Gastroesophageal sphincter (tissue), 3 donors: ENCODE results near the gene WBP2.

Experiments
- CTCF ChIP-seq, 4 experiments: fragments of 200-600 bp in 2 of 4; fragments of 450-650 bp in 2 of 4; sonication (generic) in 1 of 4; IDR thresholded peaks; one replicate each; pipeline ENCODE4 v1.5.1; 2017 to 2019; ENCODE audit warnings: antibody characterized with exemption in 4 of 4, mild to moderate bottlenecking in 2 of 4, moderate library complexity in 2 of 4
- EP300 ChIP-seq: sonication (generic); formaldehyde crosslinking; IDR thresholded peaks from one replicate; pipeline ENCODE4 v1.6.1; 2017; ENCODE audit warnings: antibody characterized with exemption, mild to moderate bottlenecking
- POLR2A ChIP-seq, 2 donors: fragments of 450-650 bp; IDR thresholded peaks; one replicate each; pipeline ENCODE4 v1.6.1; 2017; ENCODE audit warnings: antibody characterized with exemption in 2 of 2, mild to moderate bottlenecking in 2 of 2, moderate library complexity in 1 of 2
- POLR2AphosphoS5 ChIP-seq: sonication (generic); formaldehyde crosslinking; IDR thresholded peaks from one replicate; pipeline ENCODE4 v1.6.1; 2017; ENCODE audit warnings: antibody characterized with exemption

DNA sequence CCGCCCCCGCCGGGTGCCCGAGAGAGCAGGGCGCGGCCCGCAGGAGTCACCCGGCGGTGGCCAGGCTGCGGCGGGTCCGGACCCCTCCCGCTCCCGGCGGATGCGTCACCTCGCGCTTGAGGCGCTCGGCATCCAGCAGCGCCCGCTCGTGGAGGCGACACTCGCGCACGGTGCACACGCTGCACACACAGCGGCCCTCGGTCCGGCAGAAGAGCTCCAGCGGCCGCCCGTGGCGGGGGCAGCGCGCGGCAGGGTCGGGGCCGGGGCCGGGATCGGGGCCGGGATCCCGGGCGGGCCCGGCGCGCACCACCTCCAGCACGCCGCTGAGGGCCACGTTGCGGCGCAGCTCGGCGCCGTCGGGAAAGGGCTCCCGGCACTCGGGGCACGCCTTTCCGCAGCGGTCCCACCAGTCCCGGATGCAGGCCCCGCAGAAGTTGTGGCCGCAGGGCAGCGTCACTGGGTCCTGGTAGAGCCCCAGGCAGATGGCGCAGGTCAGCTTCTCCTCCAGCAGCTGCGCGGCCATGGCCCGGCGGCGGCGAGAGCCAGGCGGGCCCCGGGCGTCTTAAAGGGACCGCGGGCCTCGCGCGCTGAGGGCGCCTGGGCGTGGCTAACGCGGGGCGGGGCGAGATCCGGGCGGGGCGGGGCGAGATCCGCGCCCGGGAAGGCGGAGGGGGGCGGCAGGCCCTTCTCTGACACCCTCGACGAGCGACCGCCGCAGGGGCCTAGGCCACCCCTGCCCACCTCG, 41.5 kb upstream of the WBP2 start, which contains the start of gene TRIM65:
- TF ChIP-seq CTCF (IDR thresholded peaks at IDR 0.05) (peak in 3 of 4 experiments; percentile 47 to 73 (median 51)), POLR2A (IDR thresholded peaks at IDR 0.05) (peak; percentile 79 to 82), POLR2AphosphoS5 (peak; percentile 78), EP300 (no peak)
